Panc1 (cell line): Measurements from ENCODE around the gene PITX3.

Experiments used
- CTCF ChIP-seq: fragments of 450-650 bp; IDR thresholded peaks from 2 replicates; pipeline ENCODE4 v1.5.1; 2017; ENCODE audit warnings: mild to moderate bottlenecking
- POLR2AphosphoS5 ChIP-seq: IDR thresholded peaks from 2 replicates; pipeline ENCODE4 v1.6.1; 2012; ENCODE audit warnings: mild to moderate bottlenecking, low read depth, low read length, moderate library complexity
- REST ChIP-seq, 2 experiments: IDR thresholded peaks; 2 replicates each; pipeline ENCODE4 v1.6.1; 2011 to 2012; ENCODE audit warnings: low read depth in 2 of 2, control low read depth in 1 of 2, low read length in 1 of 2, mild to moderate bottlenecking in 1 of 2, moderate library complexity in 1 of 2; ENCODE audit not compliant: insufficient read depth in 1 of 2
- SIN3A ChIP-seq: IDR thresholded peaks from 2 replicates; pipeline ENCODE4 v1.6.1; 2012; ENCODE audit warnings: low read depth, mild to moderate bottlenecking, low read length, moderate library complexity, borderline replicate concordance; ENCODE audit not compliant: insufficient read depth
- TCF7L2 ChIP-seq: IDR thresholded peaks from 2 replicates; pipeline ENCODE4 v1.6.1; 2011; ENCODE audit warnings: mild to moderate bottlenecking, low read depth, low read length, inconsistent platforms

GRCh38 chr10:102184606-102185005 is 56.7 kb downstream of the PITX3 start:
- TF ChIP-seq CTCF (no peak), POLR2AphosphoS5 (no peak), REST (IDR thresholded peaks at IDR 0.05; ENCODE audit: insufficient read depth in 1 of 2, low read depth in 2 of 2, low read length in 1 of 2) (no peak), TCF7L2 (no peak), SIN3A (no peak)
